Activated effector memory CD4-positive, alpha-beta T cell treated with Interleukin-2 at 50 U/mL for 16 hours (primary cell): ENCODE results near the gene AMDHD1.
"Not testable (repeated sequence)": the region's sequence is repeated elsewhere in the genome, so short reads cannot be mapped to it uniquely, and the experiment has no call there.

Source experiments
- DNase-seq: peaks from one replicate; pipeline ENCODE4 v3.0.0-alpha.2; 2020

AMDHD1 gene

GRCh38 chr12:95966287-95966870 lies 23.2 kb downstream of the AMDHD1 start:
- no peak for DNase-seq

- DNase-seq, result no peak
These were observed 24.2 kb downstream of the AMDHD1 start for GRCh38 chr12:95967301-95967700.

DNA sequence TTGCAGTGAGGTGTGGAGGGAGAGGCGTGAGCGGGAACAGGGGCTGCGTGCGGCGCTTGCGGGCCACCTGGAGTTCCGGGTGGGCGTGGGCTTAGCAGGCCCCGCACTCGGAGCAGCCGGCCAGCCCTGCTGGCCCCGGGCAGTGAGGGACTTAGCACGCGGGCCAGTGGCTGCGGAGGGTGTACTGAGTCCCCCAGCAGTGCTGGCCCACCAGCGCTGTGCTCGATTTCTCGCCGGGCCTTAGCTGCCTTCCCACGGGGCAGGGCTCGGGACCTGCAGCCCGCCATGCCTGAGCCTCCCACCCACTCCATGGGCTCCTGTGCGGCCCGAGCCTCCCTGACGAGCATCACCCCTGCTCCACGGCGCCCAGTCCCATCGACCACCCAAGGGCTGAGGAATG lies 26.0 kb downstream of the AMDHD1 start:
- DNase-seq, result not testable (repeated sequence)

- DNase-seq, result no peak
These were observed 27.8 kb downstream of the AMDHD1 start for GRCh38 chr12:95970905-95971304.

GRCh38 chr12:95972832-95973456 lies 29.8 kb downstream of the AMDHD1 start:
- no peak for DNase-seq

DNA sequence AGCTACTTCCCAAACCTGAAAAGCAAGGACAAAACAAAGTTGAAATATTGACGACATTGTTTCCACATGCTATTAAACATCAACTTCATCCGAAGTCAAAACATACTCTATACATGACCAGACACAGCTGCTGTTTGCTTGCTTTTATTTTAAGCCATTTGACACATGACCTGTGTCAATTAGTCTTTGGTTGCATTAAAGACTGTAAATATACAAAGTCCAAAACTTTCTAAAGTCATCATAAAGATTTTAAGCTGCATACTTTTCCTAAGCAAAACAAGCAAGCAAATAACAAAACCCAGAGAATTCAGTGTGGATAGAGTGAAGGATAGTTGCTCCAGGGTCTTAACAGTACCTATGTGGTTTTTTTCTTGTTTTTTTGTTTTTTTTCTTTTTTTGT lies 31.2 kb downstream of the AMDHD1 start:
- no peak for DNase-seq

DNA sequence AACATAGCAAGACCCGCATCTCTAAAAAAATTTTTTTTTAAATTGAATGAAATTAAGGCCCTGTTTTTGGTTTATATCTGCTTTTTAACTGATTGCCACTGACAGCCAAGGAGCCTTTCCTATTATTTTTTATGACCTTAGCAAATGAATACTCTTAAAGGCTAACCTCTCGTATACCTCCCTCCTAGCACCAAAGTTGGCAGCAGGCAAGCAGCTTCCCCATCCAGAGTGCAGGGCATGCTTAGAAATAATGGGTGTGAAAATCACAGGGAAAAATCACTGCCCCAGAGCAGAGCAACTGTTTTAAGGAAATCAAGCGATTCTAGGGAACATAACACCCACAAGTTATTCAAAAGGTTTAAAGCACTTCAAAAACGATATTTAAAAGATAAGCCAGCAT lies 32.4 kb downstream of the AMDHD1 start:
- no peak for DNase-seq

DNA sequence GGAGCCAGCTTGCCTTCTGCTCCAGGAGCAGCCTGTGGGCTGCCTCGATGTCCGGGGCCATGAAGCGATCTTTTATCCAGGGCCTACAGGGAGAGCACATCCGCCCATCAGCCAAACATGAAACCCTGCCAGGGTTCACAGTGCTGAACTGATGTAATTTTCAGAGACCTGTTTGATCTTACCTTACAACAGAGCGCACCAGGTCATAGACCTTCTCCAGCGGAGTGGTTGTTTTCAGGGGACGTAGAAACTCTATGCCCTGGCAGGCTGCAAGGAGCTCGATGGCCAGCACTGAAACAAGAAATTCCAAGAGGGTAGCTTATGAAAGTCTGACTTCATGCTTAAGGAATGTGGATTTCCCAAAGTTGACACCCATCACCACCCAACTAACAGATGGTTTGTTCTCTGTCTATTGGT lies 33.3 kb downstream of the AMDHD1 start:
- DNase-seq, result no peak

DNA sequence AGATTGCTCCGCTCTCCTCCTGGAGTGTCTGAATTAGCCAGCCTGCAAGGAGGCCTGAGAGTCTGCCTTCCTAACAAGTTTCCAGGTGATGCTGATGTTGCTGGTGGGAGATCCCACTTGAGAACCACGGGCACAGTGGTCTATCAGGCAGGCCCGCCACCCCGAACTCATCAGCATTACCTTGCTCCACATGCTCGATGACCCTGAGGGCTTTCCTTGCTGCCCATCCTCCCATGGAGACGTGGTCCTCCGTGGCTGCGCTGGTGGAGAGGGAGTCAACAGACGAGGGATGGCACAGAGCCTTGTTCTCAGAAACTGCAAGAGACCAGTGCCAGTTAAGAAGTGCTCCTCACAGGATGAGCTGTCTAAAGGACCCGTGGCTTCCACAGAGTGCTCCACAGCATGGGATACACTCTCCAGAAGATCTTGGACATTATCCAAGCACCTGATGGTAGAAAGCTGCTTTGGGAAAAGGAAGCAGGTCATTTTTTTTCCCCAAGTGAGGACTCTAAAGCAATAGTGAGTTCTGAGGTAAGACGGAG lies 34.7 kb downstream of the AMDHD1 start:
- DNase-seq, result no peak

GRCh38 chr12:95978351-95978750 lies 35.2 kb downstream of the AMDHD1 start:
- DNase-seq, result no peak

- DNase-seq, result no peak
These were observed 35.6 kb downstream of the AMDHD1 start for GRCh38 chr12:95978774-95979173.

DNA sequence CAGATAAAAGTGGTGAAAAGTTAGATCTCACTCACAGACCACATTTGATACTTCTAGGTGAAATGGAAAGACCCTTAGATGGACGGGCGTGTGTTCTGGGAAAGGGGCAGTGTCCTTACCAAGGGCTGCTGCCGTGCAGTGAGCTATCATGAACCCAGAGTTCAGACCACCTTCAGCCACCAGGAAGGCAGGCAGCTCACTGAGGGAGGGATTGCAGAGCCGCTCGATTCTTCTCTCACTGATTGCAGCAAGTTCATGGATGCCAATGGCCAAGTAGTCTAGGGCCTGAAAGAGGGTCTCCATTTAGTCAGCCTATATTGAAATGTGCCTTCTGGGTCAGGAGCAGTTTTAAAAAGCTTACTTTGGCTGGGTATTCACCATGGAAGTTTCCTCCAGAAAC lies 37.3 kb downstream of the AMDHD1 start:
- no peak for DNase-seq

DNA sequence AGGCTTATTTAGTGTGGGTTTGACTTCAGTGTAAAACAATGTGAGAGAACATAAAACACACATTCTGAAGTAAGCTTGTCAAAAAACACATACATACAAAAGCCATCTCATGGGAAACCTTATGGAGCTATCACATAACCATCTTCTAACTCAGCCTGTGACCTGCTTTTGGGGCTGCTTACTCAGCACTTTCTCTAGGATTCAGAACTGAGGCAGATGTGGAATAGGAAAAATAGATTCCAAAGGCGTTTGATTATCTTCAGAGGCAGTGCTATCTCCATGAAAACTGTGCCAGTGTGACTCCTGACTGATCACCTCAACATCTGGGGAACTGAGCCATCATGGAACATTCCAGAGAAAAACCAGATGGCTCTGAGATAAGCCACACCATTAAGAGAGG lies 39.5 kb downstream of the AMDHD1 start:
- DNase-seq, result no peak

GRCh38 chr12:95984682-95985081 lies 41.6 kb downstream of the AMDHD1 start:
- DNase-seq, result no peak

DNA sequence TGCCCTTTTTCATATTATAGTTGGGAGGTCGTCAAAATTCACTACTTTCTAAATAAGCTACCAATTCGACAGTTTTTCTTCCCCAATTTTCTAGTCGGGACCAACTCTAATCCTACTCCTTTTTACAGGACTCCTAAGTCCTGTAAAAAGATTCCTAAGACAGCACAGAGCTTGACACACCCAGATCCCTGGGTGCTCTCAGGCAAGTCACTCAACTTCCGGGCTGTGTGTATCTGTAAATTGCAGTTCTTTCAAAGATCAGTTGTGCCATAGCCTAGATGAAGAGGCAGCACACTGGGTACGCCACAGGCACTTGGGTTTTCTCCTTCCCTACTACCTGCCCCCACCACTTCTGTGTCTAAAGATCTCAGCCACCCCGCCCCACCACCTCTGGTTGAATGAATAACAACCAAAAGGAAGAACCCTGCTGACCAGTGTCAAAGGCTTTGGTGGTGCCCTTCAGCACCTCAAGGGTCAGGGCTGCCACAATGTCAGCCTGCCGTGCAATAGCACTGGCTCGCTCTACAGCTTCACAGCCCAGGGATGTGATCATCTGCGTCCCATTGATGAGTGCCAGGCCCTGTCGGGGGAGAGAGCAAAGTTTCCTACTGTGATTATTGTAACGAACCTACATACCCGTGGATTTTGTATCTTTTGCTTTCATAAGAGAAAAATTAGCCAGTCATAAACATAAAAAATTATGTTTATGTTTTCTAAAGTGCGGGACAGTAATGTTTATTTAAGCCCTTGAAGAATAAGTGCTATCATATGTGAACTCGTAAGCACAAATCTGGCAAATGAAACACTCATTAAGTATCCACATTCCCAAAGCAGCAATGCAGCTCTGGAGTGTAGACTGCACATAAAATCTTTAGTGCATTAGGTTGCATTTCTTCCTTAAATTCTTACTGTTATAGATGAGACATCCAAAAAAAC lies 43.8 kb downstream of the AMDHD1 start:
- DNase-seq, result no peak

- DNase-seq, result no peak
These were observed 45.6 kb downstream of the AMDHD1 start for GRCh38 chr12:95988506-95989275.

DNA sequence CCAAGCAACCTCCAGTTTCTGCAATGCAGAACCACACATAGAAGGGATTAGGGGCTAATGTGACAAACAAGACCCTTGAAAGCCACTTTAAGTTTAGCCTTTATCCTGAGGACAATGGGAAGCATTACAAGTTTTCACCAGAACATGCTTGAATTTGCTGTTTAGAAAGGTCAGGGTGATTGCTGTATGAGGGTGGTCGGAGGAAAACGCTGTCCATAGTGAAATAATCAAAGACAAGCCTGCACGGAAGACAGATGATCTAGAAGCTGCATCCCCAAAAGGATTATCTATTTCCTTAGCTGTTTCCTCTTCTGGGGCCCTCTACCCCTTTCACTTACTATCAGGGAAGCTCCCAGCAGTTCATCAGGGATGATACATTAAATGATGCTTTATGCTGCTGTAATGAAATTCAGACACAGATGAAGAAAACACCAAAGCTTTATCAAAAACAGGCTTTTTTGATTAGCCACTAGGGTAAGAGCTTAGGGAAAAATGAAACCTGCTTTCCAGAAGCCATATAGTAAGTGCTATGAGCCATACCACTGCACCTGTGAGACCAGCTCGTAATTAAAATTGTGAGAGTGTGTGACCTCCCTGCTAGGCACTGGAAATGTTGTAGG lies 46.5 kb downstream of the AMDHD1 start:
- no peak for DNase-seq

DNA sequence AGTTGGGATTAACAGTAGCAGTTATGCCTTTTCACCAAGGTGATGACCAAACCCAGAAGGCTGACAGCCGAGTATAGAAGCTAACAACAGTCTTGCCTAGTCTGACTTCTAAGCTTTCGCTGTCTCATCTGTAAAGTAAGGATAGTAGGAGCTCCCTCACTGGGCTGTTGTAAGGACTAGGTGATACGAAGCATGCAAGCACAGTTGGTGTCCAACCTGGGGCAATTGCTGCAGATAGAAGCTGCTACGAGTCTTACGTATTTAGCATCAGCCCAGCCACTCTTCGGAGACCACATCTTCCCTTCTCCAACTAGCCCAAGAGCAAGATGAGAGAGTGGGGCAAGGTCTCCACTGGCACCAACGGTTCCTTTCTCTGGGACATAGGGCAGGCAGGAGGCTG lies 47.0 kb downstream of the AMDHD1 start:
- no peak for DNase-seq

DNA sequence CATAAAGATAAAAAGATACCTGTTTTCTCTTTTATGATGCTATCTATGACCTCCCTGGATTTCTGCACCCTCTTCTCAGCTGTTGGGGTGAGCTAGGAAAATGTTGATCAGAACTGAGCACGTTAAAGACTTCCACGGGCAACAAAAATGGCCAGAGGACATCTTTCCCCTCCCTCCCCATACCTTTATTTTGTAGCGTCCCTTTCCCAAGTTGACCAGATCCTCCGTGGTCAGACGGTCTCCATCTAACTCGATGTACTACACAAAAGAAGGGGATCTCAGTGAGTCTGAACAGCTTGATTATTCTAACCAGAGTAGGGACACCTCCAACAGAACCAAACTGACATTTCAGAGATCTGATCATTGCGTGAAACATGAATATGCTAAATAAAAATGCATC lies 50.8 kb downstream of the AMDHD1 start:
- no peak for DNase-seq

- DNase-seq, result no peak
These were observed 51.3 kb downstream of the AMDHD1 start for GRCh38 chr12:95994476-95994875.

DNA sequence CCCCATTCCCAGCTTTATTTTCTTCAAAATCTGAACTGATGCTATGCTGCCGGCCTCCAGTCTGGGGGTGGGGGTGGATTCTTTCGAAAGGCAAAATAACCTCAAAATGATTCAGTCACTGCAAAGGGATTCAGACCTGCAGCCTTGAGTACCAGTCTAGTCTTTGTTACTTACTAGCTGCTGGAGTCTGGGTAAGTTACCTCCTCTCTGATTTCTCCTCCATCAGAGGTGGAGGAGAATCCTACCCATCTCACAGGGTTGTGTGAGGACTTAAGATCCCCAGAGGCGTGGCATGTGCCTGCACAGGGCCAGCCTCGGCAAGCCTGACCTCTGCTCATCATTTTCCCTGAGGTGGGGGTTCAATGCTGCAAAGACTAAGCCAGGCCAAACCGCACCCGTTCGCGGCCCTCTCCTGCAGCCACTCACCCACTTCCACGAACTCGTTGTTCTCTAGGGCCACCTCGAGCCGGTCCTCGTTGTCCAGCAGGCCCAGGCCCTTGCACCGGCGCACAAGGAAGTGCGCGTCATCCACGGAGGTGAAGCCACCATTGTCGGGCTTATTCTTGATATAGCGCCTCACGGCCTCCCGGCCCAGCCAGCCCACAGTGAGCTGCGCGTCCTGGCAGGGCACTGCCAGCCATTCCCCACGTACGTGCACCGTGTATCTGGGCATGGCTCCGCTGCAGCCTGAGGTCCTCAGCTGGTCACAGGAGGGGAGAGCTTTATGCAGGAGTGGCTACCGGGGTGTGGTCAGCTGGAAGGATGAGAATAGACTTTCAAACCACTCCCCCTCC lies 52.3 kb downstream of the AMDHD1 start:
- DNase-seq, result no peak
